Esophagus (tissue), 2 donors: Measurements from ENCODE around the gene CTNNA1. TPM values are rescaled to one million over a fixed set of nuclear protein-coding genes. Genes with fewer than 3 reads are reported as not detected.
"Not testable (repeated sequence)": the region's sequence is repeated elsewhere in the genome, so short reads cannot be mapped to it uniquely, and the experiment has no call there.

Source experiments
- H3K27ac ChIP-seq, 2 donors: one replicate each; pipeline ENCODE4 v1.5.1; 2013; ENCODE audit warnings: low read depth in 2 of 2, mild to moderate bottlenecking in 2 of 2, inconsistent platforms in 1 of 2, low read length in 1 of 2, moderate library complexity in 1 of 2
- H3K27me3 ChIP-seq, 2 donors: one replicate each; pipeline ENCODE4 v1.6.1; 2013; ENCODE audit warnings: low read length in 2 of 2, control low read depth in 1 of 2, mild to moderate bottlenecking in 1 of 2; ENCODE audit not compliant: insufficient read depth in 2 of 2, control insufficient read depth in 1 of 2
- H3K36me3 ChIP-seq, 2 donors: one replicate each; pipeline ENCODE4 v1.6.1; 2013; ENCODE audit warnings: low read length in 1 of 2; ENCODE audit not compliant: control insufficient read depth in 2 of 2, insufficient read depth in 2 of 2
- H3K4me1 ChIP-seq, 2 donors: one replicate each; pipeline ENCODE4 v1.6.1; 2013; ENCODE audit warnings: low read length in 1 of 2; ENCODE audit not compliant: control insufficient read depth in 2 of 2, insufficient read depth in 2 of 2
- H3K4me3 ChIP-seq, 2 donors: one replicate each; pipeline ENCODE4 v1.5.1; 2013; ENCODE audit warnings: low read length in 2 of 2, mild to moderate bottlenecking in 2 of 2, low read depth in 1 of 2, moderate library complexity in 1 of 2
- H3K9me3 ChIP-seq, 2 donors: one replicate each; pipeline ENCODE4 v1.6.1; 2013; ENCODE audit warnings: mild to moderate bottlenecking in 2 of 2, low read depth in 1 of 2, low read length in 1 of 2, moderate library complexity in 1 of 2; ENCODE audit not compliant: control insufficient read depth in 2 of 2, insufficient read depth in 1 of 2
- WGBS, 2 donors: extraction: QIAGEN DNeasy Blood & Tissue Kit; methylation state at CpG; one replicate each; pipeline ENCODE4 v1.1.7; 2013; 5-methylcytosine and 5-hydroxymethylcytosine counted together
- polyA plus RNA-seq, 2 donors: library from polyadenylated mRNA; stranded (reverse); fragments of 200-250 nt; gene quantifications; one replicate each; pipeline ENCODE4 v1.2.3, GENCODE V29; 2013
- donor health status: healthy with polysubstance abuse.
- donor health status: Bipolar disorder and iron deficiency.

The CTNNA1 gene
- polyA plus RNA-seq, 2 donors: 221 to 223 TPM

DNA sequence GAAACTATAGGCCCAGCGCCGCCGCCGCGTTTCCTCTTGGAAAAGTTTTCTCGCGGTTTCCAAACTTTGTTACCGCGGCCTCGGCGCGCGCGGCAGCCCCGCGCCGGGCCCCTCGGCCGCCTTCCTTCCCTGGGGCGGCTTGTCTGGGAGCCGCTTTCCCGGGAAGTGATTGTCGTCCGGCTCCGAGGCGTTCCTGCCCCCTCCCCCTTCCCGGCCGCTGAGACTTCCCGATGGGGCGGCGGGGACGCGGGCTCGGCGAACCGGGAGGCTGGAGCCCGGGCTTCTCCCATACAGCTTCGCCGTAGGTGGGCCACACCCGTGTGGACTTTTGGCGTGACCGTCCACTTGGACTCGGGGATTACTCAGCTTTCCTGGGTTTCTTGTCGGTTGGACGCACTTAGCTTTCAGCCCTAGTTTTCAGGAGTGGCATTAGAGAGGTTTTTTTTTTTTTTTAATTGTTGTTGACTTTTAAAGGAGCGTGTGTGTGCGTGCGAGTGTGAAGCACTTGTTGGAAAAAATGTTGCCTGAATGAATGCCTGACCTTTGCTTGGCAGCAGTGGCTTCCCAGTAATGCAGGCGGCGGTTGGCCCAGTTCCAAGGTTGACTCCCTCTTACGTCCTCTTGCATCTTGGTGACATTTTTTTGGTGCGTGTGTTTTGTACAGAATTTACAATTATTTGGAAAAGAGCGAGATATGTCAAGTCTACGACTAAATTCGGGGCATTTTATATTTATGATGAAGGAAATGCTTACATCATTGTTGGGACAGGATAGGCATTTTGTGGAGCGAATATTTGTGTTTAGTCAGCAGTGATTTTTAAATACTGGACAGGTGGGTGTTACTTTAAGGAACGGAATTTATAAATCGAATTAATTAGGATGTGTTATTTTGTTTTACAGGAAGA lies 821 bp downstream of the CTNNA1 start:
- peaks cover 0 to 2% of the 10 kb centered on the region in 2 donors for H3K36me3 ChIP-seq
- H3K9me3 ChIP-seq: no peaks in the 10 kb centered on the region
- H3K27ac ChIP-seq: peak overlapping the region; percentile 95 to 99
- no peaks in the 10 kb centered on the region for H3K27me3 ChIP-seq
- WGBS, 2 donors: 2% methylated on average over 42 to 58 of the region's 58 CpGs
- peaks cover 0 to 4% of the 10 kb centered on the region in 2 donors for H3K4me1 ChIP-seq
- peak overlapping the region; percentile 86 to 96 for H3K4me3 ChIP-seq

DNA sequence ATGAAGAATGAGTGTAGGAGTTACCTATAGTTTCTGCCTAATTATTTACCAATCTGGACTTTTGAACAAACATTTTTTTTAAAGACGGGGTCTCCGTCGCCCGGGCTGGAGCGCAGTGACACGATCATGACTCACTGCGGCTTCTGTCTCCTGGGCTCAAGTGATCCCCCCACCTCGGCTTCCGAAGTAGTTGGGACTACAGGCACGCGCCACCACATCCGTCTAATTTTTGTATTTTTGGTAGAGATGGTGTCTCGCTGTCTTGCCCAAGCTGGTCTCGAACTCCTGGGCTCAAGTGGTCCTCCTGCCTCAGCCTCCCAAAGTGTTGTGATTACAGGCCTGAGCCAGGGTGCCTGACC lies 1.5 kb downstream of the CTNNA1 start:
- peak overlapping the region; percentile 76 to 95 for H3K27ac ChIP-seq
- peaks cover 2 to 4% of the 10 kb centered on the region in 2 donors for H3K36me3 ChIP-seq
- peaks cover 0 to 4% of the 10 kb centered on the region in 2 donors for H3K4me1 ChIP-seq
- WGBS, 2 donors: 52 to 53% methylated on average over 14 of the region's 14 CpGs
- peak overlapping the region in 1 of 2 donors; percentile 96 for H3K4me3 ChIP-seq
- no peaks in the 10 kb centered on the region for H3K27me3 ChIP-seq
- H3K9me3 ChIP-seq: no peaks in the 10 kb centered on the region

GRCh38 chr5:138755084-138755748 lies 2.0 kb downstream of the CTNNA1 start:
- Histone ChIP-seq H3K9me3 (no peaks in the 10 kb centered on the region), H3K36me3 (peaks cover 2 to 4% of the 10 kb centered on the region in 2 donors), H3K27ac (peak overlapping the region in 1 of 2 donors; percentile 76), H3K4me1 (peaks cover 0 to 4% of the 10 kb centered on the region in 2 donors), H3K27me3 (no peaks in the 10 kb centered on the region), H3K4me3 (peak overlapping the region in 1 of 2 donors; percentile 96)
- 72 to 73% methylated on average over 5 of the region's 5 CpGs for WGBS, 2 donors

DNA sequence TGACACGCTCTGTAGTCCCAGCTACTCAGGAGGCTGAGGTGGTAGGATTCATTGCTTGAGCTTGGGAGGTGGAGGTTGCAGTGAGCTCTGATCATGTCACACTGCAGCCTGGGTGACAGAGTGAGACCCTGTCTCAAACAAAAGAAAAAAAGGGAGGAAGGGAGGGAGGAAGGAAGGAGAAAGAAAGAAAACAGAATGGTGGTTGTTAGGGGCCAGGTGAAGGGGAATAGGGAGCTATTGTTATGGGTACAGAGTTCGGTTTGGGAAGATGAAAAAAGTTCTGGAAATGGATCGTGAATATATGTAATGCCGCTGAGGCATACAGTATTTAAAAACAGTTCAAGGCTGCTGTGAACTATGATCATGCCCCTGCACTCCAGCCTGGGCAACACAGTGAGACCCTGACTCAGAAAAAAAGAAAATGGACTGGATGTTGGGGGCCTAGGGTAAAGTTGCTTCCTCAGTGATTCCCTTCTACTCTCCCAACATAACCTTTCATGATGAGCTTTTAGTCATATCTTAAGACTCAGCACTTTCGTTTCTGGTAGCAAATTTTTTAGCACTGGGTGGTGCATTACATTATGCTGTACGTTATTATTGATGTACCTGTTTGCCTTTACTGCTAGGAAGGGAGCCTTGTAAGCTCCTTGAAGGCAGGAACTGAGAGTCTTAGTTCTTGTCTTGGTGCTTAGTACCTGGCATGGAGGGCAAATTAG lies 4.0 kb downstream of the CTNNA1 start:
- H3K4me1 ChIP-seq: peaks cover 0 to 7% of the 10 kb centered on the region in 2 donors

DNA sequence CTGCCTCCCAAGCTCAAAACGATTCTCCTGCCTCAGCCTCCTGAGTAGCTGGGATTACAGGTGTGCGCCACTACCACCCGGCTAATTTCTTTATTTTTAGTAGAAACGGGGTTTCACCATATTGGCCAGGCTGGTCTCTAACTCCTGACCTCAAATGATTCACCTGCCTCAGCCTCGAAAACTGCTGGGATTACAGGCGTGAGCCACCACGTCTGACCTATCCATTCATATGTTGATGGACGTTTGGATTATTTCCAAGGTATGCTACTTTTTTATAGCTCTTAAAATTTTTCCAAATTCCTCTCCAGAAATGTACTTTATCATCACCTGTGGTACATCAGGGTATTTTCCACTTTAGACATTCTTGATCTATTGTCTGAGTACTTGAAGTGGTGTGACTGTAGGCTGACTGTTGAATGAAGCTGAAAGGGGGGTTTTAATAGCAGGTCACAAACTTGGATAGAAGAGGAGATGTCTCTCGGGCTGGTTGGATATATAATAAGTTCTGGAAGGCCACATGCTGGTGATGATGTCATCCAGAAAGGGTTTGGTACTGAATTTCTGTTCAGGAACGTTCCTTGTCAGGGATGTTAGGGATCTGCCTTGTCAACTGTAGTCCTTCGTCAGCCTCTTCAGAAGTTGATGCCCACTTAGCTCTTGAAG lies 7.4 kb downstream of the CTNNA1 start:
- Histone ChIP-seq H3K27me3 (no peaks in the 10 kb centered on the region), H3K9me3 (no peaks in the 10 kb centered on the region), H3K4me1 (peaks cover 0 to 7% of the 10 kb centered on the region in 2 donors), H3K36me3 (peaks cover 2 to 7% of the 10 kb centered on the region in 2 donors), H3K27ac (no peak overlapping the region), H3K4me3 (no peak overlapping the region)
- 65 to 72% methylated on average over 11 of the region's 11 CpGs for WGBS, 2 donors

More for the DNA sequence above, 4.0 kb downstream of the CTNNA1 start:
- no peak overlapping the region for H3K27ac ChIP-seq
- no peak overlapping the region for H3K4me3 ChIP-seq
- H3K36me3 ChIP-seq: peaks cover 2 to 7% of the 10 kb centered on the region in 2 donors
- no peaks in the 10 kb centered on the region for H3K9me3 ChIP-seq
- H3K27me3 ChIP-seq: no peaks in the 10 kb centered on the region
- 82 to 83% methylated on average over 6 of the region's 6 CpGs for WGBS, 2 donors

- H3K36me3 ChIP-seq, H3K4me3 ChIP-seq, H3K9me3 ChIP-seq, H3K27ac ChIP-seq, H3K4me1 ChIP-seq, H3K27me3 ChIP-seq: not testable (repeated sequence)
- WGBS, 2 donors: 52 to 61% methylated on average over 7 of the region's 7 CpGs
Measured at GRCh38 chr5:138761115-138761514, 7.9 kb downstream of the CTNNA1 start.

DNA sequence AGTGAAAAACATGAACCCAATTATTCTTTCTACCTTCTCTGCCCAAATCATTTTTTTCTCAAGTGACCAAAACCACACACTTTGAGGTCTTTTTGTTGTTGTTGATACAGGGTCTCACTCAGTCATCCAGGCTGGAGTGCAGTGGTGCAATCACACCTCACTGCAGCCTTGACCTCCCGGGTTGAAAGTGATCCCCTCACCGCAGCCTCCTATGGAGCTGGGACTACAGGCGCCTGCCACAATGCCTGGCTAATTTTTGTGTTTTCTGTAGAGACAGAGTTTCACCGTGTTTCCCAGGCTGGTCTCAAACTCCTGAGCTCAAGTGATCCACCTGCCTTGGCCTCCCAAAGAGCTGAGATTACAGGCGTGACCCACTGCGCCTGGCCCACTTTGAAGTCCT lies 8.4 kb downstream of the CTNNA1 start:
- H3K27me3 ChIP-seq, H3K9me3 ChIP-seq, H3K4me3 ChIP-seq, H3K4me1 ChIP-seq, H3K36me3 ChIP-seq, H3K27ac ChIP-seq: not testable (repeated sequence)
- 74% methylated on average over 6 of the region's 6 CpGs for WGBS, 2 donors

GRCh38 chr5:138762110-138762509 lies 8.9 kb downstream of the CTNNA1 start:
- Histone ChIP-seq H3K27ac (no peak overlapping the region), H3K36me3 (peaks cover 2 to 7% of the 10 kb centered on the region in 2 donors), H3K27me3 (no peaks in the 10 kb centered on the region), H3K4me1 (peaks cover 0 to 10% of the 10 kb centered on the region in 2 donors), H3K9me3 (no peaks in the 10 kb centered on the region), H3K4me3 (no peak overlapping the region)
- 41 to 45% methylated on average over 1 of the region's 1 CpG for WGBS, 2 donors
